B cell (primary cell): ENCODE data around the gene TBC1D17.

Experiments used
- CTCF ChIP-seq: fragments of 200-600 bp; IDR thresholded peaks from one replicate; pipeline ENCODE4 v1.8.0; 2022; ENCODE audit warnings: antibody characterized with exemption, mild to moderate bottlenecking
- EZH2 ChIP-seq: IDR thresholded peaks from 2 replicates; pipeline ENCODE4 v1.6.1; 2012; ENCODE audit warnings: borderline replicate concordance, low read depth, mild to moderate bottlenecking, moderate library complexity, low read length; ENCODE audit not compliant: insufficient read depth, poor library complexity, severe bottlenecking

GRCh38 chr19:49878744-49879070, 1.2 kb downstream of the TBC1D17 start:
- TF ChIP-seq CTCF (no peak), EZH2 (no peak)
